Prostate gland (tissue), 2 donors: Measurements from ENCODE around the gene EIF3K. TPM values are rescaled to one million over a fixed set of nuclear protein-coding genes. Genes with fewer than 3 reads are reported as not detected.

ENCODE experiments used
- DNase-seq: peaks from one replicate; pipeline ENCODE4 v3.0.0-alpha.2; 2019; ENCODE audit warnings: low spot score
- H3K27ac ChIP-seq, 2 donors: fragments of 200-600 bp; sonication (generic); 2 replicates each; pipeline ENCODE4 v1.5.1; 2017 to 2019
- H3K27me3 ChIP-seq: fragments of 200-600 bp; sonication (generic); replicated peaks from 2 replicates; pipeline ENCODE4 v1.5.1; 2019; ENCODE audit not compliant: insufficient read depth
- H3K36me3 ChIP-seq, 2 donors: fragments of 200-600 bp; sonication (generic); 1 replicate in 1 of 2; 2 replicates in 1 of 2; pipeline versions ENCODE4 v1.5.1 to v1.8.1; 2017 to 2019
- H3K4me1 ChIP-seq: fragments of 200-600 bp; sonication (generic); replicated peaks from 2 replicates; pipeline ENCODE4 v1.5.1; 2019
- H3K4me3 ChIP-seq, 2 donors: fragments of 200-600 bp; sonication (generic); 2 replicates each; pipeline ENCODE4 v1.5.1; 2017 to 2019
- H3K9me3 ChIP-seq: fragments of 200-600 bp; sonication (generic); 2 replicates; pipeline ENCODE4 v1.5.1; 2017
- POLR2A ChIP-seq: fragments of 450-650 bp; IDR thresholded peaks from one replicate; pipeline ENCODE4 v1.6.1; 2016; ENCODE audit warnings: antibody characterized with exemption, mild to moderate bottlenecking
- POLR2AphosphoS5 ChIP-seq: sonication (generic); formaldehyde crosslinking; IDR thresholded peaks from one replicate; pipeline ENCODE4 v1.6.1; 2017; ENCODE audit warnings: antibody characterized with exemption
- WGBS: methylation state at CpG from one replicate; pipeline ENCODE4 v1.1.5; 2018; 5-methylcytosine and 5-hydroxymethylcytosine counted together
- intact Hi-C: fragments of 100-400 bp; cut with DNase I; formaldehyde crosslinking; loops from one replicate; pipeline ENCODE4 v1.14.2; 2022
- total RNA-seq, 2 donors: library from RNA; depleted of rRNA; stranded (reverse); fragments of >200 nt; gene quantifications; one replicate each; pipeline ENCODE4 v1.1.0, GENCODE V29; 2016
- TF ChIP-seq, protein P1 (sequence below), 4 experiments: fragments of 200-600 bp in 2 of 4; fragments of 450-650 bp in 2 of 4; sonication (generic) in 2 of 4; IDR thresholded peaks; 1 replicate in 3 of 4; 2 replicates in 1 of 4; pipeline ENCODE4 v1.5.1; 2016 to 2019; ENCODE audit warnings: antibody characterized with exemption in 4 of 4, mild to moderate bottlenecking in 2 of 4, moderate library complexity in 2 of 4

The EIF3K gene
- total RNA-seq, 2 donors from 2014 or later, result 368 to 618 TPM

DNA sequence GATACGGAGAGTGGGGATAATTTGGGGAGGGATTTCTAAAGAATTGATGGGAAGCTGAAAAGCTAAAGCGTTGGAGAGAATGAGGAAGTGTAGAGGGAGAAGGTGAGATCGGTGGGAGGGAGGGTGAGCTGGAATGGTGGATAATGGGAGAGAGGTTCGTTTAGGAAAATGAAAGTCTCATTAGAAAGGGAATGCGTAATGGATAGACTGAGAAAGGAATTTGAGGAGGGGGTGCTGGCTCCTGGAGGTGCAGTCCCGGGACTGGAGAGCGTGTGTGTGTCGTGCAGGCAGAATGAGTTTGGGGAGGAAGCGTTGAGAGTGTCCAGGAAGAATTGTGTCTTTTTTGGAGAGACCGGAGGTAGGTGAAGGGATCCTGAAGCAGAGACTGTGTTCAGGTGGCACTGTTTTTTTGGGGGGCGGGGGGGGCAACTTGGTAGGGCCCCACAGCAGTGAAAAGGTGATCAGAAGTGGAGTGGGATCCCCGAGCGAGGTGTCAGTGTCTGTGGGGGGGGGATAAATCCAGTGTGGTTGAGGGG is 29.8 kb downstream of the EIF3K start:
- Histone ChIP-seq H3K4me3 (peak overlapping the region; percentile 93 to 99), H3K36me3 (no peaks in the 10 kb centered on the region), H3K27me3 (no peaks in the 10 kb centered on the region), H3K4me1 (peaks cover 13% of the 10 kb centered on the region), H3K9me3 (no peaks in the 10 kb centered on the region), H3K27ac (peak overlapping the region; percentile 94 to 95)
- under 1% methylated on average over 13 of the region's 13 CpGs for WGBS
- no peak for DNase-seq
- intact Hi-C loops, result loop anchor here (5.0 to 10.0 kb wide), 3 partner anchors 186 to 283 kb away; partner anchors contain the start of genes ECH1, MRPS12 and SARS2
- TF ChIP-seq POLR2A (no peak), POLR2AphosphoS5 (peak; percentile 29)
- TF ChIP-seq, protein P1, sequence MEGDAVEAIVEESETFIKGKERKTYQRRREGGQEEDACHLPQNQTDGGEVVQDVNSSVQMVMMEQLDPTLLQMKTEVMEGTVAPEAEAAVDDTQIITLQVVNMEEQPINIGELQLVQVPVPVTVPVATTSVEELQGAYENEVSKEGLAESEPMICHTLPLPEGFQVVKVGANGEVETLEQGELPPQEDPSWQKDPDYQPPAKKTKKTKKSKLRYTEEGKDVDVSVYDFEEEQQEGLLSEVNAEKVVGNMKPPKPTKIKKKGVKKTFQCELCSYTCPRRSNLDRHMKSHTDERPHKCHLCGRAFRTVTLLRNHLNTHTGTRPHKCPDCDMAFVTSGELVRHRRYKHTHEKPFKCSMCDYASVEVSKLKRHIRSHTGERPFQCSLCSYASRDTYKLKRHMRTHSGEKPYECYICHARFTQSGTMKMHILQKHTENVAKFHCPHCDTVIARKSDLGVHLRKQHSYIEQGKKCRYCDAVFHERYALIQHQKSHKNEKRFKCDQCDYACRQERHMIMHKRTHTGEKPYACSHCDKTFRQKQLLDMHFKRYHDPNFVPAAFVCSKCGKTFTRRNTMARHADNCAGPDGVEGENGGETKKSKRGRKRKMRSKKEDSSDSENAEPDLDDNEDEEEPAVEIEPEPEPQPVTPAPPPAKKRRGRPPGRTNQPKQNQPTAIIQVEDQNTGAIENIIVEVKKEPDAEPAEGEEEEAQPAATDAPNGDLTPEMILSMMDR (IDR thresholded peaks at IDR 0.05), result no peak

DNA sequence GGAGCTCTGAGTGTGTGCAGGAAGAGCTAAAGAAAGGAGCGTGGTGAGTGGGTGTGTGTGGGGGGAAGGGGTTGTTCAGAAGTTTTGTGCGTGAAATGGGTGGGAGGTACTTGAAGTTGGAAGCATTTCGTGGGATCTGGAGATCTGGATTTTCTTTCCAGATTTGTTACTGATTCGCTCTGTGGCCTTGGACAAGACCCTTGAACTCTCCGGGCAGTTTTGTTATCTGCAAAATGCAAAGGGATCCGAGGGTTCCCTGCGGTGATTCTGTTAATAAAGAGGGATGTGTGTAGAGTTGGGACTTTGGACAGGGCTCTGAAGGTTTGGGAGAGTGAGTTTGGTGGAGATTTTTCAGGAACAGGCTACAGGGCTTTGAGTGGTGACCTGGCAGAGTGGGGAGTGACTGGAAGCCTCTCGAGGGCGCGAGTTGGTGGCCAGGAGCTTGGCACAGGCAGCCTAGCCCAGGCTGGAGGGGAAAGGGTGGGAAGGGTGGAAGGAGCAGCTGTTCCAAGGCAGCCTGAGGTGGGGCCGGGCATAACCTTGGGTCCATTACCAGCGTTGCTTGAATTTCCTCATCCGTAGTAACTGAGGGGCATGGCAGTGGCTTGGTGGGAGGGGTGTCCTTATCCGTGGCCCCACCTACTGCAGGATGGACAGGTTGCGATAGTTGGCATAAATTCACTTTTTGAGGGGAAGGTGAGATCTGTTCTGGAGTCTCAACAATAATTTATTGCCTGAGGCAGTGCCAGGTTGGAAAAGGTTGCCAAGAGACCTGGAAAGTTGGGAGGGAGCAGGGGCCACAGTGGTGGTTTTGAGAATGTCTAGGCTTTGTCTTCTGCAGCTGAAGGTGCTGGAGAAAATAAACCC is 30.6 kb downstream of the EIF3K start:
- 9% methylated on average over 15 of the region's 15 CpGs for WGBS
- Histone ChIP-seq H3K27ac (peak overlapping the region; percentile 94 to 95), H3K36me3 (no peaks in the 10 kb centered on the region), H3K27me3 (no peaks in the 10 kb centered on the region), H3K4me3 (peak overlapping the region; percentile 93 to 99), H3K4me1 (peaks cover 13% of the 10 kb centered on the region), H3K9me3 (no peaks in the 10 kb centered on the region)
- peak; percentile 82 for DNase-seq
- intact Hi-C loops, result loop anchor here (5.0 to 10.0 kb wide), 5 partner anchors 43 to 283 kb away; partner anchors contain the start of genes ECH1, MRPS12 and SARS2
- peak; percentile 84 for TF ChIP-seq POLR2AphosphoS5
- peak; percentile 67 for TF ChIP-seq POLR2A
- TF ChIP-seq, protein P1 (IDR thresholded peaks at IDR 0.05), result no peak

DNA sequence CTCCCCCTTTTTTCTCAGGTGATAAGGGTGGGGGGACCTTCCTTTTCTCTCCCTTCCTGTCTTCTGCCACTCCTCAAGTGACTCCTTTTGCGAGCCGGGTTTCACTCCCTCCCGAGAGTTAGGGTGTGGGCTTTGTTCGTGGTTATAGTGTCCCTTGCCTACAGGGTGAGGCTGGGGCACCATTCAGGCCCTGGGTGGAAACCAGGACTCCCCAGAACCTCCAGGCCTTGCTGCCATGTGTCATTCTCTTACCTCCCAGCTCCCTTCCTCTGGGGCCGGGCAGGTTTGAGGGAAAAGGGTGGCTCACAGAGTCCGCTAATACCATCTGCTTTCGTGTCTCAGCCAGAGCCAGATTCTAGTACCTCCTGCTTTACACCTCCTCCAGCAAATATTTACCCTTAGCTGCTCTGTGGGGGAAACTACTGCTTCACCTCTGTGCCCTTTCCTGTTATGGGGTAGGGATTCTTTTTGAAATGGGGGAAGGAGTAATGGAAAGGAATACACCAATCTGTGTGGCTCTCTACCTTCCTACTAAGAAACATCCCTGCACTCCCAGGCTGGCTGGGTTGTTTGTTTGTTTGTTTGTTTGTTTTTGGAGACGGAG is 31.3 kb downstream of the EIF3K start:
- peak overlapping the region; percentile 93 to 99 for H3K4me3 ChIP-seq
- H3K27me3 ChIP-seq, result no peaks in the 10 kb centered on the region
- no peak for TF ChIP-seq POLR2AphosphoS5
- TF ChIP-seq, protein P1 (IDR thresholded peaks at IDR 0.05), result no peak
- WGBS, result 16% methylated on average over 8 of the region's 8 CpGs
- intact Hi-C loops, result loop anchor here (5.0 kb wide), 2 partner anchors 42 to 62 kb away; no protein-coding TSS in a partner anchor
- peaks cover 13% of the 10 kb centered on the region for H3K4me1 ChIP-seq
- H3K27ac ChIP-seq, result peak overlapping the region; percentile 94 to 95
- no peak for DNase-seq
- H3K9me3 ChIP-seq, result no peaks in the 10 kb centered on the region
- no peaks in the 10 kb centered on the region for H3K36me3 ChIP-seq

DNA sequence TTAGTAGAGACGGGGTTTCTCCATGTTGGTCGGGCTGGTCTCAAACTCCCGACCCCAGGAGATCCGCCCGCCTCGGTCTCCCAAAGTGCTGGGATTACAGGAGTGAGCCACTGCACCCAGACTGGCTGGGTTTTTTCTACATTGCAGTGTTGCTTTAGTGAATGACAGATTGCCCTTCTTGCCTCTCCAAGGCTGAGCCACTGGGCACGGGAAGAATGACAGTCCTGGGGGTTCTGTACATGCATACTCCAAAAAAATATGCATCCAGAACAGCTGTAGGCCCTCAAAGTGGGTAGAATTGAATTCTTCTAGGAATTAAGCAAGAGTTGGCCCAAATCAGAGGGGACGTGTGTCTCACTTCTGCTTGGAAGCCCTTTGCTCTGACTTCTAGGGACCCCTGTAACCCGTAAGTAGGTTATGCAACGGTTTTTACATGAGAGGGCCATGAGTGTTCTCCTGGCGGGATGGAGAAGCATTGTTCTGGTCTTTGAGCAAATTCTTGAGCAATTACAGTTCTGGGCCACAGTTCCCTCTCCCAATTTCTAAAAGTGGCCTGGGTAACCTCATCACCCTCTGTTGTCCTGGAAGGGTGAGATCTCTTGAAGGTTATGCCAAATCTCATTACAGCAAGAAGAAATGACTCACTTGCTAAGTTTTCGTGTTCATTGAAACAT is 32.1 kb downstream of the EIF3K start:
- Histone ChIP-seq H3K27ac (peak overlapping the region; percentile 94 to 95), H3K4me1 (peaks cover 13% of the 10 kb centered on the region), H3K9me3 (no peaks in the 10 kb centered on the region), H3K36me3 (no peaks in the 10 kb centered on the region), H3K27me3 (no peaks in the 10 kb centered on the region), H3K4me3 (peak overlapping the region in 1 of 2 donors; percentile 93)
- DNase-seq, result no peak
- WGBS, result 68% methylated on average over 12 of the region's 12 CpGs
- intact Hi-C loops, result loop anchor here (5.0 kb wide), 2 partner anchors 41 to 61 kb away; no protein-coding TSS in a partner anchor
- TF ChIP-seq POLR2A (no peak), POLR2AphosphoS5 (peak; percentile 5)
- TF ChIP-seq, protein P1 (IDR thresholded peaks at IDR 0.05), result no peak
